Mucosa of descending colon (tissue), 3 donors: ENCODE results near the gene DGCR2. TPM values are rescaled to one million over a fixed set of nuclear protein-coding genes. Genes with fewer than 3 reads are reported as not detected.
"Not testable (repeated sequence)": the region's sequence is repeated elsewhere in the genome, so short reads cannot be mapped to it uniquely, and the experiment has no call there.

Source experiments
- ATAC-seq: fragments of 200-7000 bp; cut with Tn5 transposase; one replicate; pipeline ENCODE4 v1.9.1; 2020; ENCODE audit warnings: mild to moderate bottlenecking, moderate library complexity
- DNase-seq, 3 donors: peaks; one replicate each; pipeline ENCODE4 v3.0.0-alpha.2; 2020
- H3K36me3 ChIP-seq: fragments of 200-600 bp; one replicate; pipeline ENCODE4 v1.8.0; 2021; ENCODE audit warnings: low read depth, mild to moderate bottlenecking
- H3K4me1 ChIP-seq: fragments of 200-600 bp; one replicate; pipeline ENCODE4 v1.8.0; 2021; ENCODE audit warnings: low read depth, mild to moderate bottlenecking
- H3K4me3 ChIP-seq: fragments of 200-600 bp; one replicate; pipeline ENCODE4 v1.8.0; 2021; ENCODE audit warnings: mild to moderate bottlenecking
- H3K9me3 ChIP-seq: fragments of 200-600 bp; one replicate; pipeline ENCODE4 v1.8.0; 2021; ENCODE audit warnings: mild to moderate bottlenecking
- intact Hi-C, 2 donors: fragments of 100-400 bp; cut with DNase I in 1 of 2; cut with micrococcal nuclease in 1 of 2; formaldehyde crosslinking; loops; one replicate each; pipeline versions ENCODE4 v1.11.0 to v1.11.1; 2022; cut with DNase I, micrococcal nuclease
- total RNA-seq, 3 donors: library from RNA; stranded (reverse); fragmentation: NEBNext Ultra II Directional in 2 of 3; extraction: Animal tissue kit (Norgen Biotek cat#: 25700) in 2 of 3; gene quantifications; one replicate each; pipeline versions ENCODE4 v1.2.1 to v1.2.4, GENCODE V29; 2021 to 2023
- TF ChIP-seq, protein P1 (sequence below): fragments of 200-600 bp; IDR thresholded peaks from one replicate; pipeline ENCODE4 v1.8.0; 2022; ENCODE audit warnings: antibody characterized with exemption, mild to moderate bottlenecking
- donor health status: DM: no; HTN: no; CAD: no; lungs with moderate emphysema.
- donor health status: DM: no; HTN: no; CAD: no.
- donor health status: DM: no; HTN: yes; CAD: no.

DGCR2 gene
- total RNA-seq, 3 donors from 2014 or later: 68.4 to 100 (median 79.8) TPM

DNA sequence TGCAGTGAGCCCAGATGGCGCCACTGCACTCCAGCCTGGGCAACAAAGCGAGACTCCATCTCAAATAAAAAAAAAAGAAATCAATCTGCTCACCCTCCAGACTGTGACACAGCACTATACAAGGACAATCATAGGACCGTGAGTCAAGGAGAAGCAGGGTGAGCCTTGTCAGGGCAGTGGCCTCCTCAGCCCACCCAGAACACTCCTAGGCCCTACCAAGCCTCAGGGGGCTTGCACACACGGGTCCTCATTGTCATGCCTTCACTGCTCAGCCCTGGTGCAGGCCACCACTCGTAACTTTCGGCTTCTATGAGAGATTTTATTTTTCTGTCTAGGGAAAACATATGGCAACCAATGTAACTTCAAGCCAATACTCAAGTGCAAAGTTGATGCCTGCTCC is 35.8 kb downstream of the DGCR2 start:
- Histone ChIP-seq H3K36me3 (no peaks in the 10 kb centered on the region), H3K4me1 (no peaks in the 10 kb centered on the region), H3K4me3 (no peak overlapping the region), H3K9me3 (no peaks in the 10 kb centered on the region)
- ATAC-seq (peak; percentile 27), DNase-seq (no peak)
- TF ChIP-seq, protein P1, sequence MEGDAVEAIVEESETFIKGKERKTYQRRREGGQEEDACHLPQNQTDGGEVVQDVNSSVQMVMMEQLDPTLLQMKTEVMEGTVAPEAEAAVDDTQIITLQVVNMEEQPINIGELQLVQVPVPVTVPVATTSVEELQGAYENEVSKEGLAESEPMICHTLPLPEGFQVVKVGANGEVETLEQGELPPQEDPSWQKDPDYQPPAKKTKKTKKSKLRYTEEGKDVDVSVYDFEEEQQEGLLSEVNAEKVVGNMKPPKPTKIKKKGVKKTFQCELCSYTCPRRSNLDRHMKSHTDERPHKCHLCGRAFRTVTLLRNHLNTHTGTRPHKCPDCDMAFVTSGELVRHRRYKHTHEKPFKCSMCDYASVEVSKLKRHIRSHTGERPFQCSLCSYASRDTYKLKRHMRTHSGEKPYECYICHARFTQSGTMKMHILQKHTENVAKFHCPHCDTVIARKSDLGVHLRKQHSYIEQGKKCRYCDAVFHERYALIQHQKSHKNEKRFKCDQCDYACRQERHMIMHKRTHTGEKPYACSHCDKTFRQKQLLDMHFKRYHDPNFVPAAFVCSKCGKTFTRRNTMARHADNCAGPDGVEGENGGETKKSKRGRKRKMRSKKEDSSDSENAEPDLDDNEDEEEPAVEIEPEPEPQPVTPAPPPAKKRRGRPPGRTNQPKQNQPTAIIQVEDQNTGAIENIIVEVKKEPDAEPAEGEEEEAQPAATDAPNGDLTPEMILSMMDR: no peak
- intact Hi-C loops: no loop called here

DNA sequence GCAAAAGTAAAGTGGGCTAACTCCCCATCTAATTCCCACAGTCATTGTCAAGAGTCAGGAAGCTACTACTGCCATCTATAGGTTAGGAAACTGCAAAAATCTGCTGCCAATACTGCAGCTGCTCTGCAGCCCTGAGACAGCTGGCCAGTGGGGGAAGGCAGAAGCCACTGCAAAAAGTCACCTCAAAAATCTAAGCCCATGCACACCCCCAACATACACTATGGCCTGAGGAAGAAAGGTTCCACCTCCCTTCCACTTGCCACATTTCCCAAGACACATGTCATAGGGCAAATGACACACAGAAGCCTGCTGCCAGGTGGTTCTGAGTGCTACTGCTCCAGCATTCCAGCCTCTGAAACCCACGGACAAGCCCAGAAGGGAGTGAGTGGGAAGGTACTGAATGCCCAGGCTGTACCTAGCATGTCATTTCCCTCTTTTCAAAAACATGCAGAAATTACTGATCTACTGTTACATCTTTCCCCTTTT is 36.9 kb downstream of the DGCR2 start:
- ATAC-seq (peak; percentile 18), DNase-seq (no peak)
- Histone ChIP-seq H3K36me3 (no peaks in the 10 kb centered on the region), H3K9me3 (no peaks in the 10 kb centered on the region), H3K4me3 (no peak overlapping the region), H3K4me1 (no peaks in the 10 kb centered on the region)
- intact Hi-C loops: no loop called here
- TF ChIP-seq, protein P1: no peak

DNA sequence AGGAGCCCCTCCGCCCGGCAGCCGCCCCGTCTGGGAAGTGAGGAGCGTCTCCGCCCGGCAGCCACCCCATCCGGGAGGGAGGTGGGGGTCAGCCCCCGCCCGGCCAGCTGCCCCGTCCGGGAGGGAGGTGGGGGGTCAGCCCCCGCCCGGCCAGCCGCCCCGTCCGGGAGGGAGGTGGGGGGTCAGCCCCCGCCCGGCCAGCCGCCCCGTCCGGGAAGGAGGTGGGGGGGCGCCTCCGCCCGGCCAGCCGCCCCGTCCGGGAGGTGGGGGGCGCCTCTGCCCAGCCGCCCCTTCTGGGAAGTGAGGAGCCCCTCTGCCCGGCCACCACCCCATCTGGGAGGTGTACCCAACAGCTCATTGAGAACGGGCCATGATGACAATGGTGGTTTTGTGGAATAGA is 37.6 kb downstream of the DGCR2 start:
- H3K36me3 ChIP-seq, H3K9me3 ChIP-seq, H3K4me3 ChIP-seq, H3K4me1 ChIP-seq, intact Hi-C loops, ATAC-seq, DNase-seq: not testable (repeated sequence)

DNA sequence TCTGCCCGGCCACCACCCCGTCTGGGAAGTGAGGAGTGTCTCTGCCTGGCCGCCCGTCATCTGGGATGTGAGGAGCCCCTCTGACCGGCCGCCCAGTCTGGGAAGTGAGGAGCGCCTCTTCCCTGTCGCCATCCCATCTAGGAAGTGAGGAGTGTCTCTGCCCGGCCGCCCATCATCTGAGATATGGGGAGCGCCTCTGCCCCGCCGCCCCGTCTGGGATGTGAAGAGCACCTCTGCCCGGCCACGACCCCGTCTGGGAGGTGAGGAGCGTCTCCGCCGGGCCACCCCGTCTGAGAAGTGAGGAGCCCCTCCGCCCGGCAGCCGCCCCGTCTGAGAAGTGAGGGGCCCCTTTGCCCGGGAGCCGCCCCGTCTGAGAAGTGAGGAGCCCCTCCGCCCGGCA is 38.1 kb downstream of the DGCR2 start:
- DNase-seq, H3K4me1 ChIP-seq, H3K36me3 ChIP-seq, intact Hi-C loops, H3K4me3 ChIP-seq, H3K9me3 ChIP-seq, ATAC-seq: not testable (repeated sequence)

DNA sequence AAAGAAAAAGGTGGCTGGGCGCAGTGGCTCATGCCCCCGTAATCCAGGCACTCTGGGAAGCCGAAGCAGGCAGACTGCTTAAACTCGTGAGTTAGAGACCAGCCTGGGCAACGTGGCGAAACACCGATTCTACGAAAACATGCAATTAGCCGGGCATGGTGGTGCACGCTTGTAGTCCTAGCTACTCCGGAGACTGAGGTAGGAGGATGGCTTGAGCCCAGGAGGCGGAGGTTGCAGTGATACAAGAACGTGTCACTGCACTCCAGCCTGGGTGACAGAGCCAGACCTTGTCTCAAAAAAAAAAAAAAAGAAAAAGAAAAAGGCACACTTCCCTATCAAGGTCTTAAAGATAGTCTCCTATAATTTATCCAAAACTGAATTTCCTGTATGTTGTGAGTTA is 39.4 kb downstream of the DGCR2 start:
- Histone ChIP-seq H3K4me3 (no peak overlapping the region), H3K36me3 (no peaks in the 10 kb centered on the region), H3K4me1 (no peaks in the 10 kb centered on the region), H3K9me3 (no peaks in the 10 kb centered on the region)
- intact Hi-C loops: no loop called here
- no peak for DNase-seq
- TF ChIP-seq, protein P1: no peak
- no peak for ATAC-seq

DNA sequence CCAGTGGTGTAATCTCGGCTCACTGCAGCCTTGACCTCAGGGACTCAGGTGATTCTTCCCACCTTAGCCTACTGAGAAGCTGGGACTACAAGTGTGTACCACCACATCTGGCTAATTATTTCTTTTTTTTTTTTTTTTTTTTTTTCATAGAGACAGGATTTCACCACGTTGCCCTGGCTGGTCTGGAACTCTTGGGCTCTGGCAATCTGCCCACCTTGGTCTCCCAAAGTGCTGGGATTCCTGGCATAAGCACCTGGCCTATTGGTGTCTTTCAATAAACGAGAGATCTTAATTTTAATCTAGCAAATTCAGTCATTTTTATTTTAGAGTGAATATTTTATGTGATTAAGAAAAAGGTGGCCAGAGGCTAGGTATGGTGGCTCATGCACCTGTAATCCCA is 40.1 kb downstream of the DGCR2 start:
- H3K4me3 ChIP-seq: no peak overlapping the region
- TF ChIP-seq, protein P1: no peak
- intact Hi-C loops: no loop called here
- no peaks in the 10 kb centered on the region for H3K4me1 ChIP-seq
- no peaks in the 10 kb centered on the region for H3K36me3 ChIP-seq
- H3K9me3 ChIP-seq: no peaks in the 10 kb centered on the region
- no peak for DNase-seq
- no peak for ATAC-seq

DNA sequence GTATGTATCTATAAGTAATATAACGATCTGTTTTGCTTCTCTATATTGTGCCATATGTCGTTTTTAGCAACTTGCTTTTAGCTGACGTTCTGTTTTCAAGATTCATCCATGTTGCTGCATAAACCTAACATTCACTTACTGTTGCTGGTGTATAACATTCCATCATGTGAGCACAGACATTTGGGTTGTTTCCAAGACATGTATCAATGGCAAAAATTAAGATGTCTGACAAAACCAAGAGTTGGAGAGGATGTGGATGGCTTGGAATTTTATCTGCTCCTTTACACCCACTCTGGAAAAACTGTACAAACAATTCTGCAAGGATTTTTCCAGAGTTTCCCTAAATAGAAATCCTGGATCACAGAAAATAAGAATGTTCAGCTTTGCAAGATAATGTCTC is 40.9 kb downstream of the DGCR2 start:
- TF ChIP-seq, protein P1: no peak
- ATAC-seq (no peak), DNase-seq (no peak)
- H3K4me1 ChIP-seq: no peaks in the 10 kb centered on the region
- H3K9me3 ChIP-seq: no peaks in the 10 kb centered on the region
- no peaks in the 10 kb centered on the region for H3K36me3 ChIP-seq
- H3K4me3 ChIP-seq: no peak overlapping the region
- intact Hi-C loops: no loop called here
